ENCODE measurements around the gene MOB3B.

Gene MOB3B

DNA sequence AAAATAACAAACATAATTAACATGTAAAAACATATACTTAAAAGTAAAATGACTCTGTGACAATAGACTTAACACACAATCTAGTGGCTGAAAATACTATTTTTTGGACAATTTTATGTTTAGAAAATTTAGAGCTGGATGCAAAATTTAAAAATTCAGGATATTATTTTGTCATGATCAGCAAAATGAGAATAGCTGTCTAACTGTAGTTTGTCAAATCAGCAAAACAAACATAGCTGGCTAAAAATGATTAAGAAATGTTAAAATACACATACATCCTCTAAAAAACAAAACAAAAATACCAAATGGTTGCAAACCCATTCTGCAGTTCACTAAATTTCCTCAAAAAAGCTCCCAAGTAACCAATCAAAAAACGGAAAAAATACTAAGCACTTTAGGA, 25.1 kb upstream of the MOB3B start:
- Histone ChIP-seq H3K27me3 (no peaks in the 10 kb centered on the region), H3K36me3 (peaks cover 99% of the 10 kb centered on the region), H3K9me3 (no peaks in the 10 kb centered on the region), H3K4me1 (ENCODE audit: control insufficient read depth in 1 of 2, insufficient read depth in 1 of 2, low read depth in 1 of 2, low read length in 1 of 2) (no peaks in the 10 kb centered on the region), H3K27ac (no peak overlapping the region), H3K4me3 (ENCODE audit: low read depth in 1 of 2, low read length in 1 of 2) (no peak overlapping the region)
- TF ChIP-seq, protein P1, sequence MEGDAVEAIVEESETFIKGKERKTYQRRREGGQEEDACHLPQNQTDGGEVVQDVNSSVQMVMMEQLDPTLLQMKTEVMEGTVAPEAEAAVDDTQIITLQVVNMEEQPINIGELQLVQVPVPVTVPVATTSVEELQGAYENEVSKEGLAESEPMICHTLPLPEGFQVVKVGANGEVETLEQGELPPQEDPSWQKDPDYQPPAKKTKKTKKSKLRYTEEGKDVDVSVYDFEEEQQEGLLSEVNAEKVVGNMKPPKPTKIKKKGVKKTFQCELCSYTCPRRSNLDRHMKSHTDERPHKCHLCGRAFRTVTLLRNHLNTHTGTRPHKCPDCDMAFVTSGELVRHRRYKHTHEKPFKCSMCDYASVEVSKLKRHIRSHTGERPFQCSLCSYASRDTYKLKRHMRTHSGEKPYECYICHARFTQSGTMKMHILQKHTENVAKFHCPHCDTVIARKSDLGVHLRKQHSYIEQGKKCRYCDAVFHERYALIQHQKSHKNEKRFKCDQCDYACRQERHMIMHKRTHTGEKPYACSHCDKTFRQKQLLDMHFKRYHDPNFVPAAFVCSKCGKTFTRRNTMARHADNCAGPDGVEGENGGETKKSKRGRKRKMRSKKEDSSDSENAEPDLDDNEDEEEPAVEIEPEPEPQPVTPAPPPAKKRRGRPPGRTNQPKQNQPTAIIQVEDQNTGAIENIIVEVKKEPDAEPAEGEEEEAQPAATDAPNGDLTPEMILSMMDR (IDR thresholded peaks at IDR 0.05), result no peak

DNA sequence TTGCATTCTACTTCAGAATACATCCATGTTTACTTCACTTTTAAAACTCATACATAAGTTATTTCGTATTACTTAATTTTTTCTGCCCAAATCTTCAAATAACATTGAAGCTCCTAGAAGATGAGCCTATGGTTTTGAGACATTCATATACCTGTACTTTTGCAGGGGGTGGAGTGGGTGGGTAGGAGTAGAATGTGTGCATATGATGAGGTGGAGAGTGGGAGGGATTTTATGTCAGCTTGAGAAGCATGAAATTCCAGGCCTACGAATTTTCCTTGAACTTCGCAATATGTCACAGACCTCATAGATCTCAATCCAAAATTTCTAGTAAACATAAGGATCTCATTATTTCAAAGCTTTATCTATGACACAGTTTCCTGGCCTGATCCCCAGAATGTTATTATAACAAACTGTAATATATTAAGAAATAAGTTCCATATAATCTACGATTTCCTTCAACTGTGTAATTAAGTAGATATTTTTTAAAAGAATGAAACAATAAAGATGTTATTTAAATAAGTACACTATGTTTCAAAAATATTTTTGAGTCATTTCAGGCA, 19.7 kb upstream of the MOB3B start:
- Histone ChIP-seq H3K9me3 (no peaks in the 10 kb centered on the region), H3K4me3 (ENCODE audit: low read depth in 1 of 2, low read length in 1 of 2) (no peak overlapping the region), H3K27ac (no peak overlapping the region), H3K27me3 (no peaks in the 10 kb centered on the region), H3K4me1 (ENCODE audit: control insufficient read depth in 1 of 2, insufficient read depth in 1 of 2, low read depth in 1 of 2, low read length in 1 of 2) (no peaks in the 10 kb centered on the region), H3K36me3 (peaks cover 95% of the 10 kb centered on the region)
- TF ChIP-seq, protein P1 (IDR thresholded peaks at IDR 0.05), result no peak

DNA sequence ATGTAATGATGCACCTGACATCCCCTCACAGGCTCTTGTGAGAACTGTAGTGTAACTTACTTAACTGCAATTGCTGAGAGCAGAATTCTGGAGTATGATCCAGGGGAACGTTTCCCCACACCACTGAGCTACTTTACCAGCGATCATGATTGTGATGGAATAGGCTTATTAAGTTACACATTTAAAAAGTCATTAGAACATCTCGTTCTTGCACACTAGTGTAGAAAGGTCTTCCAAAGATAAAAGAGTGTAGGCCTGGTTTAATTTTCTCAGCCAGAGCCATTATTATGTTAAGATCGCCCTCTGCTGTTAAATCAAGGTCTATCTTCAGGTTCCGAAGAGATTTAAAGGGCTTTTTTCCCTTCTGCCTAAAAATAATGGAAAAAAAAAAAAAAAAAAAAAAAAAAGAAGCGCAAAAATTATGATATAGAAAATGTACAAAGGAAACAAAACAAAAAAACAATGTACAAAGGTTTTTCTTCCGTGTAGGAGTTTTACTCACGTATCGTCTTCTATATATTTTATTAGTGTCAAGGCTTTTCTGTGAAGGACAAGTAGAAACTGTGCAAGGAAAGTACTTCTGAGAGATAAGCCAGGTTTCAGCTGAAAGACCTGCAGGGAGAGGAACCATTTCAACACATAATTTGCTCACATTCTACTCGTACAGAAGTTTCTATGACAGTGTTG, 18.6 kb upstream of the MOB3B start:
- Histone ChIP-seq H3K4me3 (ENCODE audit: low read depth in 1 of 2, low read length in 1 of 2) (no peak overlapping the region), H3K27ac (no peak overlapping the region), H3K9me3 (no peaks in the 10 kb centered on the region), H3K36me3 (peaks cover 95% of the 10 kb centered on the region), H3K4me1 (ENCODE audit: control insufficient read depth in 1 of 2, insufficient read depth in 1 of 2, low read depth in 1 of 2, low read length in 1 of 2) (no peaks in the 10 kb centered on the region), H3K27me3 (no peaks in the 10 kb centered on the region)
- TF ChIP-seq, protein P1 (IDR thresholded peaks at IDR 0.05), result no peak

- Histone ChIP-seq H3K27me3 (no peaks in the 10 kb centered on the region), H3K36me3 (peaks cover 83% of the 10 kb centered on the region), H3K4me1 (ENCODE audit: control insufficient read depth in 1 of 2, insufficient read depth in 1 of 2, low read depth in 1 of 2, low read length in 1 of 2) (no peaks in the 10 kb centered on the region), H3K4me3 (ENCODE audit: low read depth in 1 of 2, low read length in 1 of 2) (no peak overlapping the region), H3K27ac (no peak overlapping the region), H3K9me3 (no peaks in the 10 kb centered on the region)
- TF ChIP-seq, protein P1 (IDR thresholded peaks at IDR 0.05), result no peak
These were observed 15.9 kb upstream of the MOB3B start for GRCh38 chr9:27545471-27545870.

- H3K27me3 ChIP-seq, result no peaks in the 10 kb centered on the region
- no peak overlapping the region for H3K27ac ChIP-seq
- H3K4me1 ChIP-seq (ENCODE audit: control insufficient read depth in 1 of 2, insufficient read depth in 1 of 2, low read depth in 1 of 2, low read length in 1 of 2), result peaks cover 0 to 4% of the 10 kb centered on the region in 2 experiments
- H3K9me3 ChIP-seq, result no peaks in the 10 kb centered on the region
- TF ChIP-seq, protein P1 (IDR thresholded peaks at IDR 0.05), result no peak
- H3K36me3 ChIP-seq, result peaks cover 53% of the 10 kb centered on the region
- no peak overlapping the region for H3K4me3 ChIP-seq (ENCODE audit: low read depth in 1 of 2, low read length in 1 of 2)
These were observed 12.9 kb upstream of the MOB3B start for GRCh38 chr9:27542508-27542907.
